Keratinocyte (primary cell): ENCODE results near the gene EPOP. TPM values are rescaled to one million over a fixed set of nuclear protein-coding genes. Genes with fewer than 3 reads are reported as not detected.
"Not testable (repeated sequence)": the region's sequence is repeated elsewhere in the genome, so short reads cannot be mapped to it uniquely, and the experiment has no call there.

Experiments used
- DNase-seq: peaks from one replicate; pipeline ENCODE4 v3.0.0-alpha.2; 2011; ENCODE audit warnings: low read depth, missing footprints, low spot score
- FAIRE-seq: peaks from 2 replicates; lab custom pipeline; 2011; peaks lifted over from hg19 to GRCh38; lab: Jason Lieb, UNC
- H2AFZ ChIP-seq: 2 replicates; pipeline ENCODE4 v1.6.0; 2012; ENCODE audit warnings: low read length, control low read depth, inconsistent platforms; ENCODE audit not compliant: control insufficient read depth
- H3K27ac ChIP-seq: 2 replicates; pipeline ENCODE4 v1.5.1; 2011; ENCODE audit warnings: low read length; ENCODE audit not compliant: control insufficient read depth, insufficient read depth
- H3K27me3 ChIP-seq: 3 replicates; pipeline ENCODE4 v1.6.0; 2011; ENCODE audit warnings: low read length; ENCODE audit not compliant: control insufficient read depth, insufficient read depth; ENCODE audit errors: extremely low read depth
- H3K36me3 ChIP-seq, 2 experiments: 2 replicates in 1 of 2; 3 replicates in 1 of 2; pipeline ENCODE4 v1.5.1; 2011; ENCODE audit warnings: low read length in 2 of 2, mild to moderate bottlenecking in 1 of 2; ENCODE audit not compliant: control insufficient read depth in 2 of 2, insufficient read depth in 2 of 2; ENCODE audit errors: extremely low read depth in 1 of 2
- H3K4me1 ChIP-seq: 3 replicates; pipeline ENCODE4 v1.5.1; 2011; ENCODE audit warnings: low read length; ENCODE audit not compliant: control insufficient read depth, insufficient read depth; ENCODE audit errors: extremely low read depth
- H3K4me2 ChIP-seq: 3 replicates; pipeline ENCODE4 v1.6.0; 2011; ENCODE audit warnings: low read depth, low read length; ENCODE audit not compliant: control insufficient read depth, insufficient read depth; ENCODE audit errors: extremely low read depth
- H3K4me3 ChIP-seq, 3 experiments: fragments of 200-600 bp in 1 of 3; sonication (generic) in 1 of 3; 2 replicates in 2 of 3; 3 replicates in 1 of 3; pipeline ENCODE4 v1.5.1; 2011 to 2016; ENCODE audit warnings: low read length in 3 of 3, mild to moderate bottlenecking in 3 of 3, control low read depth in 2 of 3, inconsistent platforms in 1 of 3, low read depth in 1 of 3, mixed read lengths in 1 of 3, mixed run types in 1 of 3, moderate library complexity in 1 of 3; ENCODE audit not compliant: control insufficient read depth in 2 of 3, insufficient read depth in 2 of 3; ENCODE audit errors: extremely low read depth in 1 of 3
- H3K79me2 ChIP-seq: 2 replicates; pipeline ENCODE4 v1.6.0; 2012; ENCODE audit warnings: low read length; ENCODE audit not compliant: control insufficient read depth, insufficient read depth
- H3K9ac ChIP-seq: 3 replicates; pipeline ENCODE4 v1.6.0; 2011; ENCODE audit warnings: low read length; ENCODE audit not compliant: control insufficient read depth, insufficient read depth; ENCODE audit errors: extremely low read depth
- H3K9me1 ChIP-seq: 3 replicates; pipeline ENCODE4 v1.6.0; 2011; ENCODE audit warnings: low read length; ENCODE audit not compliant: control insufficient read depth, insufficient read depth; ENCODE audit errors: extremely low read depth
- H3K9me3 ChIP-seq: 2 replicates; pipeline ENCODE4 v1.5.1; 2012; ENCODE audit warnings: low read depth, low read length; ENCODE audit not compliant: control insufficient read depth
- H4K20me1 ChIP-seq: 3 replicates; pipeline ENCODE4 v1.6.0; 2011; ENCODE audit warnings: low read length; ENCODE audit not compliant: control insufficient read depth, insufficient read depth; ENCODE audit errors: extremely low read depth
- EZH2 ChIP-seq: IDR thresholded peaks from one replicate; pipeline ENCODE4 v1.6.1; 2012; ENCODE audit warnings: inconsistent platforms, mild to moderate bottlenecking, low read length, moderate library complexity
- dilution Hi-C: fragments of 300-500 bp; cut with MboI; formaldehyde crosslinking; loops from one replicate; pipeline ENCODE4 v1.7.0; 2020; ENCODE audit warnings: low sequenced_read_pairs; ENCODE audit not compliant: extremely low pct_ligation_motif_present
- polyA plus RNA-seq, 5 experiments: library from polyadenylated mRNA; depleted of rRNA in 3 of 5; stranded (reverse) in 3 of 5; stranded (forward) in 1 of 5; unstranded in 1 of 5; fragments of >200 nt; gene quantifications; 1 replicate in 1 of 5; 2 replicates in 3 of 5; 3 replicates in 1 of 5; pipeline versions ENCODE4 v1.2.1 to v1.2.3, GENCODE V29; 2011 to 2012; ENCODE audit warnings: missing spikeins in 2 of 5, low read depth in 1 of 5, low replicate concordance in 1 of 5
- TF ChIP-seq, protein P1 (sequence below), 3 experiments: IDR thresholded peaks in 1 of 3; conservative IDR thresholded peaks in 1 of 3; optimal IDR thresholded peaks in 1 of 3; 2 replicates in 2 of 3; 3 replicates in 1 of 3; pipeline versions ENCODE3 to v1.5.1; 2011; ENCODE audit warnings: low read length in 3 of 3, mild to moderate bottlenecking in 3 of 3, moderate library complexity in 2 of 3, control low read depth in 1 of 3, inconsistent platforms in 1 of 3; ENCODE audit not compliant: insufficient read depth in 2 of 3; ENCODE audit errors: extremely low read depth in 1 of 3

The EPOP gene
- polyA plus RNA-seq, 1 donor (not counting 4 experiments of a cell fraction or from before 2014, with no cell fraction given), result 3.2 TPM

DNA sequence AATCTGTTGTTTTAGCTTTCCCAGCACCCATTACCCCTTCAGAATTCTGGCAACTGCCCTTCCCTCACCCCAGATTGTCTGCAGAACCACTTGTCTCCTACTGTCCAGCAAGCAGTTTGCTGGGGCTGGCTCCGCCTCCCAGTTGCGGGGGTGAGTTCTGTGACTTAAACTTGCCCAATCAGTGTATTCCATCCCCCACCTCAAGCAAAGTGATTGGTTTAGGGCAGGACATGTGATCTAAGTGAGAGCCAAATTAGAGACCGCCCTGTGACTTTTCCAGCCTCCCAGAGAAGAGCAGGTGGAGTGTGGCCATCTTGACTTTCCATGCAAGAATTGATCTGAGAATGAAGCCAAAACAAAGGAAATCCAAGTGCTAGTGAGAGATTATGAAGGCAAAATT lies 46.3 kb downstream of the EPOP start:
- no peaks in the 10 kb centered on the region for H3K4me1 ChIP-seq
- FAIRE-seq, result no peak
- dilution Hi-C loops, result no loop called here

DNA sequence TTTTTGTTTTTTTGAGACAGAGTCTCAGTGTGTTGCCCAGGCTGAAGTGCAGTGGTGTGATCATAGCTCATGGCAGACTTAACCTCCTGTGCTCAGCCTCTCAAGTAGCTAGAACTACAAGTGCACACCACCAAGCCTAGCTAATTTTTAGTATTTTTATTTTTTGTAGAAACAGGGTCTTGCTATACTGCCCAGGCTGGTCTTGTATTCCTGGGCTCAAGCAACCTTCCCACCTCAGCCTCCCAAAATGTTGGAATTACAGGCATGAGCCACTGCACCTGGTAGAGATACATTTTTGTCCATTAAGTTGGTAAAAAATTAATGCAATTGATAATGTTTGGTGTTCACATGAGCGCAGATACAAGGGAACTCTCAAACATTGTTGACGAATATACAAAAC lies 46.8 kb downstream of the EPOP start:
- H3K36me3 ChIP-seq, result no peaks in the 10 kb centered on the region
- no peak overlapping the region for H3K4me3 ChIP-seq
- H3K79me2 ChIP-seq, result no peaks in the 10 kb centered on the region
- FAIRE-seq (no peak), DNase-seq (no peak)
- no peak overlapping the region for H3K4me2 ChIP-seq
- TF ChIP-seq EZH2, result no peak
- TF ChIP-seq, protein P1, sequence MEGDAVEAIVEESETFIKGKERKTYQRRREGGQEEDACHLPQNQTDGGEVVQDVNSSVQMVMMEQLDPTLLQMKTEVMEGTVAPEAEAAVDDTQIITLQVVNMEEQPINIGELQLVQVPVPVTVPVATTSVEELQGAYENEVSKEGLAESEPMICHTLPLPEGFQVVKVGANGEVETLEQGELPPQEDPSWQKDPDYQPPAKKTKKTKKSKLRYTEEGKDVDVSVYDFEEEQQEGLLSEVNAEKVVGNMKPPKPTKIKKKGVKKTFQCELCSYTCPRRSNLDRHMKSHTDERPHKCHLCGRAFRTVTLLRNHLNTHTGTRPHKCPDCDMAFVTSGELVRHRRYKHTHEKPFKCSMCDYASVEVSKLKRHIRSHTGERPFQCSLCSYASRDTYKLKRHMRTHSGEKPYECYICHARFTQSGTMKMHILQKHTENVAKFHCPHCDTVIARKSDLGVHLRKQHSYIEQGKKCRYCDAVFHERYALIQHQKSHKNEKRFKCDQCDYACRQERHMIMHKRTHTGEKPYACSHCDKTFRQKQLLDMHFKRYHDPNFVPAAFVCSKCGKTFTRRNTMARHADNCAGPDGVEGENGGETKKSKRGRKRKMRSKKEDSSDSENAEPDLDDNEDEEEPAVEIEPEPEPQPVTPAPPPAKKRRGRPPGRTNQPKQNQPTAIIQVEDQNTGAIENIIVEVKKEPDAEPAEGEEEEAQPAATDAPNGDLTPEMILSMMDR (optimal IDR thresholded peaks at IDR 0.05 in 1 of 3, IDR thresholded peaks at IDR 0.05 in 1 of 3, conservative IDR thresholded peaks at IDR 0.05 in 1 of 3; ENCODE audit: extremely low read depth in 1 of 3, insufficient read depth in 2 of 3, low read length in 3 of 3), result no peak
- H3K9me3 ChIP-seq, result no peaks in the 10 kb centered on the region
- H4K20me1 ChIP-seq, result no peaks in the 10 kb centered on the region
- H3K27ac ChIP-seq, result no peak overlapping the region
- dilution Hi-C loops, result no loop called here
- no peaks in the 10 kb centered on the region for H3K9me1 ChIP-seq
- H3K4me1 ChIP-seq, result no peaks in the 10 kb centered on the region
- no peak overlapping the region for H2AFZ ChIP-seq
- no peak overlapping the region for H3K9ac ChIP-seq
- no peaks in the 10 kb centered on the region for H3K27me3 ChIP-seq

More for the DNA sequence above, 46.3 kb downstream of the EPOP start:
- DNase-seq, result no peak
- Histone ChIP-seq H2AFZ (no peak overlapping the region), H3K27me3 (no peaks in the 10 kb centered on the region), H3K27ac (no peak overlapping the region), H3K36me3 (no peaks in the 10 kb centered on the region), H3K79me2 (no peaks in the 10 kb centered on the region), H3K9ac (no peak overlapping the region), H3K4me3 (no peak overlapping the region), H3K9me1 (no peaks in the 10 kb centered on the region), H3K9me3 (no peaks in the 10 kb centered on the region), H3K4me2 (no peak overlapping the region), H4K20me1 (no peaks in the 10 kb centered on the region)
- TF ChIP-seq EZH2, result no peak
- TF ChIP-seq, protein P1 (optimal IDR thresholded peaks at IDR 0.05 in 1 of 3, IDR thresholded peaks at IDR 0.05 in 1 of 3, conservative IDR thresholded peaks at IDR 0.05 in 1 of 3; ENCODE audit: extremely low read depth in 1 of 3, insufficient read depth in 2 of 3, low read length in 3 of 3), result no peak

DNA sequence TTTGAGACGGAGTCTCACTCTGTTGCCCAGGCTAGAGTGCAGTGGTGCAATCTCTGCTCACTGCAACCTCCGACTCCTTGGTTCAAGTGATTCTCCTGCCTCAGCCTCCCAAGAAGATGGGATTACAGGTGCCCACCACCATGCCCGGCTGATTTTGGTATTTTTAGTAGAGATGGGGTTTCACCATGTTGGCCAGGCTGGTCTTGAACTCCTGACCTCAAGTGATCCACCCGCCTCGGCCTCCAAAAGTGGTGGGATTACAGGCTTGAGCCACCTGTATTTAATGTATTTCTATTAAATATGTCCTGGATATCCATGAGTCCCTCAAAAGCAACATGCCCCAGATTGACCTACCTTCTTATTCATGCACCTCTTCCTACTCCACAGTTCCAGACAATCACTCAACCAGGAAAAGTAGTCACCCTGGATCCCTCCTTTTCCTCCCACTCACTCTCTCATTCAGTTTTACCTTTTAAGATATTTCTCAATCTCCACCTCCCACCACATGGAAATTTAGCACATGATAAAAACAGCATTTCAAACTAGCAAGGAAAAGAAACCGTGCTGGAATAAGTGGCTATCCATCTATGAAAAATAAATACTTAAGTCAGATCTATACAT lies 48.0 kb downstream of the EPOP start:
- H2AFZ ChIP-seq, H3K4me3 ChIP-seq, H3K9ac ChIP-seq, H3K27me3 ChIP-seq, FAIRE-seq, H3K79me2 ChIP-seq, DNase-seq, H3K27ac ChIP-seq, H3K4me1 ChIP-seq, H3K9me1 ChIP-seq, H3K36me3 ChIP-seq, H3K4me2 ChIP-seq, H3K9me3 ChIP-seq, H4K20me1 ChIP-seq, dilution Hi-C loops: not testable (repeated sequence)
